RWPE2 (cell line): ENCODE data around the gene DENND5A.
"Not testable (repeated sequence)": the region's sequence is repeated elsewhere in the genome, so short reads cannot be mapped to it uniquely, and the experiment has no call there.

Experiments used
- ATAC-seq: fragments of 200-7000 bp; cut with Tn5 transposase; 3 replicates; pipeline ENCODE4 v1.9.1; 2021; ENCODE audit warnings: low read depth
- DNase-seq: peaks from one replicate; pipeline ENCODE4 v3.0.0-alpha.2; 2020; ENCODE audit warnings: low spot score
- H3K27ac ChIP-seq: fragments of 450-650 bp; 2 replicates; pipeline ENCODE4 v1.5.1; 2017; ENCODE audit warnings: mild to moderate bottlenecking; ENCODE audit not compliant: poor library complexity, severe bottlenecking
- H3K27me3 ChIP-seq: fragments of 250-450 bp; sonication (Bioruptor Pico); 2 replicates; pipeline ENCODE4 v1.5.1; 2021; ENCODE audit warnings: mild to moderate bottlenecking, moderate library complexity; ENCODE audit not compliant: insufficient read depth, poor library complexity, severe bottlenecking
- H3K36me3 ChIP-seq: fragments of 250-450 bp; sonication (Bioruptor Pico); 2 replicates; pipeline ENCODE4 v1.5.1; 2020; ENCODE audit warnings: low read depth, mild to moderate bottlenecking, moderate library complexity
- H3K4me1 ChIP-seq: fragments of 250-450 bp; sonication (Bioruptor Pico); 2 replicates; pipeline ENCODE4 v1.5.1; 2021; ENCODE audit warnings: mild to moderate bottlenecking, moderate library complexity; ENCODE audit not compliant: insufficient read depth, poor library complexity, severe bottlenecking
- H3K4me3 ChIP-seq: fragments of 250-450 bp; sonication (Bioruptor Pico); 2 replicates; pipeline ENCODE4 v1.5.1; 2021; ENCODE audit warnings: mild to moderate bottlenecking, moderate library complexity; ENCODE audit not compliant: severe bottlenecking
- H3K9me3 ChIP-seq: fragments of 250-450 bp; sonication (Bioruptor Pico); 2 replicates; pipeline ENCODE4 v1.5.1; 2021; ENCODE audit warnings: mild to moderate bottlenecking, moderate library complexity; ENCODE audit not compliant: severe bottlenecking
- CTCF ChIP-seq: fragments of 450-650 bp; IDR thresholded peaks from one replicate; pipeline ENCODE4 v1.5.1; 2017; ENCODE audit warnings: mild to moderate bottlenecking, moderate library complexity; ENCODE audit not compliant: poor library complexity, severe bottlenecking

The DENND5A gene

GRCh38 chr11:9201372-9202162, 63.6 kb downstream of the DENND5A start:
- TF ChIP-seq CTCF: no peak
- no peaks in the 10 kb centered on the region for H3K9me3 ChIP-seq
- peaks cover 9% of the 10 kb centered on the region for H3K36me3 ChIP-seq
- H3K27ac ChIP-seq: no peak overlapping the region
- no peak for DNase-seq
- no peaks in the 10 kb centered on the region for H3K4me1 ChIP-seq
- no peaks in the 10 kb centered on the region for H3K27me3 ChIP-seq
- H3K4me3 ChIP-seq: no peak overlapping the region
- no peak for ATAC-seq

- H3K27me3 ChIP-seq: no peaks in the 10 kb centered on the region
- no peaks in the 10 kb centered on the region for H3K4me1 ChIP-seq
- H3K4me3 ChIP-seq: no peak overlapping the region
- no peak overlapping the region for H3K27ac ChIP-seq
- H3K36me3 ChIP-seq: peaks cover 3% of the 10 kb centered on the region
- DNase-seq (no peak), ATAC-seq (no peak)
- no peak for TF ChIP-seq CTCF
- no peaks in the 10 kb centered on the region for H3K9me3 ChIP-seq
Measured at GRCh38 chr11:9200471-9200870, 64.7 kb downstream of the DENND5A start.

GRCh38 chr11:9193316-9193715, 71.8 kb downstream of the DENND5A start:
- H3K27ac ChIP-seq: no peak overlapping the region
- no peak for ATAC-seq
- no peak for TF ChIP-seq CTCF
- no peaks in the 10 kb centered on the region for H3K9me3 ChIP-seq
- H3K27me3 ChIP-seq: no peaks in the 10 kb centered on the region
- H3K4me1 ChIP-seq: no peaks in the 10 kb centered on the region
- no peak overlapping the region for H3K4me3 ChIP-seq
- H3K36me3 ChIP-seq: peaks cover 13% of the 10 kb centered on the region; the same call in 1 of the 2 replicates
- no peak for DNase-seq

GRCh38 chr11:9192561-9192960, 72.6 kb downstream of the DENND5A start:
- no peak overlapping the region for H3K4me3 ChIP-seq
- H3K27ac ChIP-seq: no peak overlapping the region
- H3K9me3 ChIP-seq: no peaks in the 10 kb centered on the region
- H3K27me3 ChIP-seq: no peaks in the 10 kb centered on the region
- TF ChIP-seq CTCF: no peak
- peaks cover 13% of the 10 kb centered on the region; the same call in 1 of the 2 replicates for H3K36me3 ChIP-seq
- H3K4me1 ChIP-seq: no peaks in the 10 kb centered on the region
- ATAC-seq (no peak), DNase-seq (no peak)

GRCh38 chr11:9190326-9191016, 74.7 kb downstream of the DENND5A start:
- ATAC-seq, H3K9me3 ChIP-seq: not testable (repeated sequence)

GRCh38 chr11:9188860-9189259, 76.3 kb downstream of the DENND5A start:
- not testable (repeated sequence) for H3K9me3 ChIP-seq

More at GRCh38 chr11:9190326-9191016, 74.7 kb downstream of the DENND5A start:
- H3K4me1 ChIP-seq, H3K4me3 ChIP-seq, H3K27me3 ChIP-seq, H3K27ac ChIP-seq, DNase-seq: not testable (repeated sequence)
- peaks cover 13% of the 10 kb centered on the region; the same call in 1 of the 2 replicates for H3K36me3 ChIP-seq

More at GRCh38 chr11:9188860-9189259, 76.3 kb downstream of the DENND5A start:
- not testable (repeated sequence) for H3K4me3 ChIP-seq, H3K27me3 ChIP-seq, H3K27ac ChIP-seq, ATAC-seq, H3K4me1 ChIP-seq, DNase-seq
- H3K36me3 ChIP-seq: peaks cover 14% of the 10 kb centered on the region; the same call in 1 of the 2 replicates
